Measurements from ENCODE around the gene KLK12. TPM values are rescaled to one million over a fixed set of nuclear protein-coding genes. Genes with fewer than 3 reads are reported as not detected.

Gene KLK12, protein sequence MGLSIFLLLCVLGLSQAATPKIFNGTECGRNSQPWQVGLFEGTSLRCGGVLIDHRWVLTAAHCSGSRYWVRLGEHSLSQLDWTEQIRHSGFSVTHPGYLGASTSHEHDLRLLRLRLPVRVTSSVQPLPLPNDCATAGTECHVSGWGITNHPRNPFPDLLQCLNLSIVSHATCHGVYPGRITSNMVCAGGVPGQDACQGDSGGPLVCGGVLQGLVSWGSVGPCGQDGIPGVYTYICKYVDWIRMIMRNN
- not detected for polyA plus RNA-seq (2013, experiment 1 of 2; ENCODE audit: insufficient read length)
- not detected for polyA plus RNA-seq (2013, experiment 2 of 2; ENCODE audit: insufficient read length)

DNA sequence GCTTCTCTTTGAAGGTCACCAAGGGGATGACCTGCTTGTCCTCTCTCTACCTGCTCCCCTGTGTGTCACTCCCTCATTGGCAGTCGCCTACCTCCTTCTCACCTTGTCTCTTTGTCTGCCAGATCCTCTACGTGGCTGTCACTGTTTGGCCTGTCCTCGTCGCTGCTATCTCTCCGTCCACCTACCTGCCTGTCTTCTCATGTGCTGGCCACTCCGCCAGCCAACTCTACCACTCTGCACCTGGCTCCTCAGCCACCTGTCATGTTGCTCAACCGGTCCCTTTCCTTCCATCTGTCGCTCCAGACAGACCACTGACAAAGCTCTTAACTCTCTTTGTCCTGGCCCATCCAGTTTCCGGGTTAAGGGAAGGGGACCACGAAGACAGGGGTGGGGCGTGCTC, at the start of gene KLK12:
Gene KLK12 (minus strand): TSS at position 299 of the 400 bp plus-strand sequence. CDS start 381 bp downstream, outside the sequence.
- no peak for DNase-seq

DNA sequence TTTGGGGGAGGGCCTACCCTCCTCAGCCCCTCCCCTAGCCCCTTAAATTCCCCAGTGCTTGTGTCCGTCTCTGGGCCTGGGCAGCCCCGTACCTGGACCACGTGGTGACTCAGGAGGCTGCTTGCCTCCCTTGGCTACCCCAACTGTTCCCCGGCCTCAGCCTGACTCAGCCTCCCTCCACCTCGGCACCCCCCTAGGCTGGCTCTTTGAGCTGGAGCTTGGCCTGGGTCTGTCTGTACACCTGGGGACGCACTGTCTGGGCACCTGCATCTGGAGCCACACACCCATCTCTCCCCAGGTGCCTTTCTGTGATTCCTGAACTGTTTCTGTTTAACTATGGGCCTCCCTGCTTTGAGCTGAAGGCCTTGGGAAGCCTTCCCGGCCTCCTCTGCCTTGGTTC, 49.7 kb upstream of the KLK12 start:
- DNase-seq, result no peak

DNA sequence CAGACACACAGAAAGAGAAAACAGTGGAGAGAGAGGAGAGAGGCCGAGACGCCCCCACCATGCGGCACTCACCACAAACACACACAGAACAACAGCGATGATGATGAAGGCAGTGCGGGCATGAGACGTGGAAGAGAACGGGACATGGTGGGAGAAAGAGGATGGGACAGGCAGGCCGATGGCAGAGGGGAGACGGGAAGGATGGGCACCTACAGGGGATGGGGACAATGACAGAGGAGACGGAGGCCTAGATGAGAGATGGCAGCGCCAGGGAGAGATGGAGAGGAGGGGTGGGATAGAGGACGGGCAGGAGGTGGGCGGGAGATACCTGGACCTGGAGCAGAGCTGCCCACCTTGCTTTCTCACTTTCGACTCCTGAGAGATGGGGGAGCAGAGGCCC, 49.0 kb upstream of the KLK12 start:
- DNase-seq, result no peak

DNA sequence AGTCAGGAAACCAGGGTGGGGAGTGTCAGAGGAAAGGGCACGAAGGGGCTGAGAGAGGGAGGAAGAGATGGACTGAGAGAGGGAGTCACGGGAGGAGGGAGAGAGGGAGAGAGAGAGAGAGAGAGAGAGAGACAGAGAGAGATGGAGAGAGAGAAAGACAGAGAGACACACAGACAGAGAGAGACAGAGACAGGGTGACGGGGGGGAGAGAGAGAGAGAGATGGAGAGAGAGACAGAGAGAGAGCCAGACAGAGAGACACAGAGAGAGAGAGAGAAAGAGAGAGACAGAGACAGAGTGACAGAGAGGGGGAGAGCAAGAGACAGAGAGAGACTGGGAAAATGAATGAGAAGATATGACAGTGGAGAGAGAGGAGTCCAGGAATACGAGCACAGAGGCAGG, 48.4 kb upstream of the KLK12 start:
- DNase-seq, result no peak

DNA sequence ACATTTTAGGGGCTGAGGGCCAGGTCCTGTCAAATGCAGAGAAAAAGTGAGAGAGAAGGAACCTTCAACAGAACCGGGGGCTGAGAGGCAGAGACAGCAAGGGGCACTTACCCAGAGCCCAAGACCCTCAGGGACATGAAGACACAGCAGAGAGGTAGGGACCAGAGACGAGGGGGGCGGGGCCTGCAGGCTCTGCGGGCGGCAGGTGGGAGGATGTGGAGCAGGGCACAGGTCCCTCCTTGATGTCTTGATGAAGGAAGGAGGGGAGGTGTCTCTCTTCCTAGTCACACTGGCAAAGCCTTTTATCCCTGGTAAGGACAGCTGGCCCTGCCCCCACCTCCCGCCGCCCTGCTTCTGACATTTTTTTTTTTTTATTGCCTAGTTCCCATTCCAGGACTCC, 47.8 kb upstream of the KLK12 start, which contains the start of gene KLK14:
Gene KLK14 (minus strand): TSS at position 277 of the 400 bp plus-strand sequence. CDS start 273 bp downstream, at position 4.
- DNase-seq, result no peak

DNA sequence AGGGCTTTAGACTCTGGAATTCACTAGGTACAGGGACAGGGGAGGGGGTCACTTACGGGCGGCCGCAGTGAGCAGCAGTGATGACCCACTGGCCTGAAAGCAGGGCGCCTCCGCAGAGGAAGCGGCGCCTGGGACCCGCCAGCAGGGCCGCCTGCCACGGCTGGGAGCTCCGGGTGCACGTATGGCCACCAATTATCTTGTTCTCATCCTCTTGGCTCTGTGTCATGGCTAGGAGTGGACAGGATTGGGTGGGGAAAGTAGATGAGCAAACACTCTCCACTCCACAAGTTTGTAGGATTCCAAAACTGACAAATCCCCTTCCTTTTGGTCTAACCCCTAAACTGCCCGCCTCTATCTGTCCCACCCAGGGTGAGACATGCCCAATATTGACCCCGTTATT, 46.7 kb upstream of the KLK12 start:
- no peak for DNase-seq

DNA sequence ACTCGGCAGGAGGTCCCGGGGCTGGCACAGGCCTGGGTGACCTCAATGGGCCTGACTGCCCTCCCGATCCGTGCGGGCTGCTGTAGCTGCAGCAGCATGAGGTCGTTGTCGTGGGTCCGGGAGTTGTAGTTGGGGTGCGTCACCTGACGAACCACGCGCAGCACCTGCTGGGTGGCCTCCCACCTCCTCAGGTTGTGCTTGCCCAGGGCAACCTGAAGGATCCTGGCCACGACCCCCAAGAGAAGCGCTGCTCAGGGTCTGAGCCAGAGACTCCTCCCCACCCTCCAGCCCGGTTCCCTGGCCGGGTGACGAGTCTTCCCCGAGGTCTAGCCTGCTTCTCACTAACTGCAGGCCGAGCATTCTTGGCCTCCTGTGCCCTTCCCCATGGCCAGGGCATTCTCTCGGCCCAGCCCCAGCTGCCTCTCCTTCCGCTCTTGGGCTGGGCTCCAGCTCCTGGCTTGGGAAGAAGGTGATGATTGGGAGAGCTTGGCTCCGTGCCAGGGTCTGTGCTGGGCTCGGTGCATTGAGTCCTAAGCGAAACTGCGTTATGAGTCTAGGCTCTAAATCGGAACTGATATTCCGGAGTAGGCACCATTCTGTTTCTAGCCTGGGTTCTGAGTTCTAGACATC, 44.8 kb upstream of the KLK12 start:
- no peak for DNase-seq

DNA sequence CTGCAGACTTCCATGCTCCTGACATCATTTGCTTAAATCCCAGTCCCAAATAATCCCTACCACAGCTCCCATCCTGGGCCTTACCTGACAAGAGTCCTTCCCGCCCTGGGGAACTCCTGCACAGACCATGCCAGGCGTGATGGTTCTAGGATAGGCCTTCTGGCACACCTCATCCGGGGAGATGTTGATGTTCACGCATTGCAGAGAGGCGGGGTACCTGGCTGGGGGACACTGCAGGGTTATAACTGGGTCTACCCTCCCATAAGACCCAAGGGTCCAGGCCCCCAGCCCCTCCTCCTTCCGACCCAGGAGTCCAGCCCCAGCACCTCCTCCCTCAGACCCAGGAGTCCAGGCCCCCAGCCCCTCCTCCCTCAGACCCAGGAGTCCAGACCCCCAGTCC, 43.9 kb upstream of the KLK12 start:
- DNase-seq, result no peak

DNA sequence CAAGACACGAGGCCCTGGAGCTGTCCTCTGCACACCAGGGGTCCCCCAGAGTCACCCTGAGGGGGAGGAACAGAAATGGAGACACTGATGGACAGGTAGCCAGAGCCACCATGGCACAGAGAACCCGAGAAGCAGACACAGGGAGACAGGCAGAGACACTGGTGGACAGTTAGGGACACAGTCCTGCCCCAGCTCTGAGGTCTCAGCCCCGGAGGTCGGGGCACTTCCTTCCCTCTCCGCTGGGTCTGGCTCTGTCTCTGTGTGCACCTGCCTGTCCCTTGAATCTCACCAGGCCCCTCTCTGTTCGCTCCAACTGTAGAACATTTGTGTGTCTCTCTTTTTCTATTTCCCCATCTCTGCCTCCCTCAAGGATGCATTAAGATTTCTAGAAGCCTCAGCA, 43.3 kb upstream of the KLK12 start:
- DNase-seq, result no peak

DNA sequence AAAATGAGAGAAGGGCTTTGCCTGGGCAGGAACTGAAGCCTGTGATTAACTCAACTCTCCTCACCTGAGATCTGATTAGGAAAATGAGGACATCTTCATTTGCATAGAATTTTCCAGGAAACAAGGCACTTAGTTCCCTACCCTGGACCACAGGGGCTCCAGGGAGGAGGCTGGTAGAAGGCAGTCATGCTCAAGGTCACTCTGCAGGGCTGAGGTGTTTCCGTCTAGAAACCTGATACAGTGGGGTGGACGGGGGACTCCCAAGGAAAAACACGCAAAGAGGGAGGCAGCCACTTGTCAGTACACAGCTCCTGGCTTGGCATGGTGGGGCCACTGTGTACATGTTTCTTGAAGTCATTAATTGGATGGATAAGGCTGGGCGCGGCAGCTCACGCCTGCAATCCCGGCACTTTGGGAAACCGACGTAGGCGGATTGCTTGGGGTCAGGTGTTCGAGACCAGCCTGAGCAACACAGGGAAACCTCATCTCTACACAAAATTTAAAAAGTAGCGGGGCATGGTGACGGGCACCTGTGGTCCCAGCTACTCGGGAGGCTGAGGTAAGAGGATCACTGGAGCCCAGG, 41.9 kb upstream of the KLK12 start:
- DNase-seq, result no peak

DNA sequence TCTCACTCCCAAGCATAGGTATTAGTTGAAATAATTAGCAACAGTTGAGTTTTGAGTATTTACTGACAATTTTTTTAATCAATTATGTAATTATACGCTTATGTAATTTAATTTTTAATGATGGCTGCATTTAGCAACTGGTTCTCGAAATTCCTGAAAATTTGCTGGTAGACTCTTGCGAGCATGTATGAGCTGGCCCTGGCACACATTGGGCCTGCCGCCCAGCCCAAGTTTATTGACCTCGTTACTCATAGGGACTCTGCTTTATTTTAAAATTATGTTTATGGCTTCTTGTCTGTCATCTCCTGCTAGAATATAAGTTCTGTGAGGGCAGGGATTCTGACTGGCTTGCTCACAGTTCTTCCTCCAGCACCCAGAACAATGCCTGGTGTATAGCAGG, 41.2 kb upstream of the KLK12 start:
- no peak for DNase-seq

DNA sequence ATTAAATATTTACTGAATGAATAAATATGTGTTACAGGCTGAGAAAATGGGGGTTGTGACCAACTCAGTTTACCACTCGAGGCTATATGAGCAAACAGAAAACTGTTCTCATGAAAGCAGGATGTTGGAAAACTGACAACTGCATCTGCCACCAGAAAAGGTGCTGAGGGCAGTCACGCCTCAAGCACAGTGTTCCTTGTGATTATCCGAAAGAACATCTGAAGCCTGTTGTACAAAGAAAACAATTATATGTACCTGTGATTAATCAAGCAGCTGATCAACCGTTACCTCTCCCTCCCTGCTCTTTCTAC, 36.2 kb upstream of the KLK12 start:
- DNase-seq, result no peak

DNA sequence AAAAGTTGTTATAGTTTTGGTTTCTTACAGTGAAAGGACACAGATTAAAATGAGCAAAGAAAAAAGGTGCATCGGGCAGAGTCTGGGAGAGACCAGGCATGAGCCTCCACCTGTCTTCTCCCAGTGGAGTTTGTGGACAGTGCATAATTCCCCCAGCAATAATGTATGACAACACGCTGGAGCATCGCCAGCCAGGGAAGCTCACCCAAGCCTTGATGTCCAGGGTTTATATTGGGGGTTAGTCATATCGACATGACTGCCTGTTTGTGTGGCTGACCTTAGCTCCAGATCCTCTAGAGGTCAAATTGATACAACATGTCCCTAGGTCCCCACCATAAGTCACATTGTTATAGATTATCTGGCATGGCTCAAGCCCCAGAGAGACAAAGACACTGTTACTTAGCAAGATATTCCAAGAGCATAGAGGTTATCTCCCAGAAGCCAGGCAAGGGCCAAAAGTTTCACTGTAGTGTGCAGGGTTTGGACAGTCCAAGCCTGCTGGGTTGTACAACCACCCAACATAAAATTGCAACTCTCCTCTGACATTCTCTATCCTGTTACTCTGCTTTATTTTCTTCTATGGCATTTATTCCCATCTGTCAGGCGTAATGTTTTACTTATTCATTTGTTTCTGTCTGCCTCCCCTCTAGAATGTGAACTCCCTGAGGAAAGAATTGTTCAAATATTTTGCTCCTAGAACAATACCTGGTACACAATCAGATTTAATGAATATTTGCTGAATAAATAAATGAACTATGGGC, 35.7 kb upstream of the KLK12 start:
- DNase-seq, result no peak

DNA sequence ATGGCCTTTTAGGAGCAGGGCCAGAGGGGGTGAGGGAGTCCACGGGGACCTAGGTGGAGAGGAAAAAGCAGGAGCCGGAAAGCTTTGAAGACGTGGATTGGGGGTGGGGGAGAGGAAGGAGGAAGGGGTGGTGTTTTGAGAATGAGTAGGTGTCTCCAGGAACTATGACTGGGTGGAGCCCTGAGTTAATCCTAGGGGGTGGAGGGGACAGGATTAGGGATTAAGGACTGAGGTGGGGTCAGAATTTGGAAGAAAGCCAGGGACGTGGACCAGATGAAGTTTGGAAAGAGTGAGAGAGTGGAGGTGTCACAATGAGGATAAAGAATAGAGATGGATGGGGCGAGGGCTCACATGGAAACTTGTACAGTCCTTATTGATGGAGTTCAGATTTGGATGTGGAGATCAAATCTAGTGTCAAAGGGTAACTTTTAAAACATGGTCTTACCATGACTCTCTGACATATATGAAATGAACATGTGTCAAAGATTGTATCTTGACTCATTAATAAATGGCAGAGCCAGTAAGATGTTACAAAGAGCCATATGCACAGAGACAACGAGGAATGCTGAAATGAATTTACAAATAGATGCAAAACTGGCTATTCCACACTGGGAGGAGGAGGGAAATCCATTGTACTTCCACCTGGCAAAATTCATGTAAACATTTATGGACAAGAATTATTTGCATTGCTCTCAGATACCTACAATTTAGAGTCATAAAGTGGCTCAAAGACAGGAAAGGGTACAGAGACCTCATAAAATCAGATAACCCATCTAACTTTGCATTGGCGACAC, 31.8 kb upstream of the KLK12 start:
- no peak for DNase-seq

DNA sequence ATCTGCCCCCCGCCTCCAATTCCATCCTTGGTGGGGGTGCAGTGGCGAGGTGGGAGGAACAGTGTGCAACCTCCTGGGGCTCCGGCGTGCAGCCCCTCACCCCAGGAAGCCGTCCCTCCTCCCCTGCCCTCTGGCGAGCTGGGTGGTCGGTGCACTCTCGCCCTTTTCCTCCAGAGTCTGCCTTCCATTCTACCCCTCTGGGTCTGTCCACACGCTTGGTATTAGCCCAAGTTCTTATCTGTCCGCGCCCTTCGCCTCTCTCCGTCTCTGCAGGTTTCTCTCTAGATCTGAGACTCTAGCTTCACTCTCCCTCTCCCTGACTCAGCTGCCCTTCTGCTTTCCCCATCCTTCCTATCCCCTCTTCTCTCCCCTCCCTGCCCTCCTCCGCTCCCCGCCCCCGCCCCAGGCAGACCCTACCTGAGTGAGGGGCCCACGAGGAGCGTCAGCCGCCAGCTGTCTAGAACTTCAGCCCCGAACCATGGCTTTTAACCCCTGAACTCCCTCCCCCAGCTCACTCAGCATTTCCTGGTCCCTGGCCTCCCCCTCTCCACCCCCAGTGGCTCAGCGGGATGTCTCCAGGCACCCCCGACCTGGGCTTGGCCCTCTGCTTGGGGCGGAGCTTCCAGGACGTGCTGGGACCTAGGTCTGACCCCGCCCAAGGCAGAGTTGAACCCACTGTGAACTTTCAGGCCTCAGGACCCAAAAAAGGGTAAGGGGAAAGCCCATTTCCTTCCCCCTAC, 30.6 kb upstream of the KLK12 start:
- DNase-seq, result no peak

DNA sequence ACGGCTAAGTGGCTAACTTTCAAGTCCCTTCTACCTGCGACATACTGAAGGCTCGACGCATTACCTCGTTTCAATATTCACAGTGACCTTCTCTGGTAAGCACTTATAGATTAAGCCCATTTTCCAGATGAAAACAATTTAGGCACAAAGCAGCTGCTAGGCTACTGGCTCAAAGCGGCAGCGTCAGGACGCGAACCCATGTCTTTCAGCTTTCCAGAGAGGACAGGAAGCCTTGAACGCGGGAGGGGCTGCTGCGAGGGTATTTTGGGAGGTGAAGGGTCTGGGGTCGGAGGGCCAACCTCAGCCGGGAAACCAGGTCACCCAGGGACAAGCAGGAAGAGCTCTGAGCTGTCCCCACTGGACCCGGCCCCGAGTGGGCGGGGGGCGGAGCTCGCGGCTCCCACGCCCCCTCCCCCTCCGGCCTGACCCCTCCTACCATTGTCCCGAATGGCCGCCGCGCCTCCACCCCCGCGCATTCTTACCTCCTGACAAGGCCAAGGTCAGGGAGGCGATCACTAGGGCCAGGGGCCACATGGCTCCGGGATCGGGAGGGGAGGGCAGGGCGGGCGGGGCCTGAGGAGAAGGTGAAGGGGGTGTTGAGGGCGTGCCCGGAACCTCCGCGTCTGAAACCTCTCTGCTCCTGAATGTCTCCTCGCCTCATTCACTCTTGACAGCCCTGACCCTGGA, 29.9 kb upstream of the KLK12 start, which contains the start of gene KLK13:
Gene KLK13 (minus strand): TSS at position 559 of the 687 bp plus-strand sequence. CDS start 25 bp downstream, at position 534.
- no peak for DNase-seq

DNA sequence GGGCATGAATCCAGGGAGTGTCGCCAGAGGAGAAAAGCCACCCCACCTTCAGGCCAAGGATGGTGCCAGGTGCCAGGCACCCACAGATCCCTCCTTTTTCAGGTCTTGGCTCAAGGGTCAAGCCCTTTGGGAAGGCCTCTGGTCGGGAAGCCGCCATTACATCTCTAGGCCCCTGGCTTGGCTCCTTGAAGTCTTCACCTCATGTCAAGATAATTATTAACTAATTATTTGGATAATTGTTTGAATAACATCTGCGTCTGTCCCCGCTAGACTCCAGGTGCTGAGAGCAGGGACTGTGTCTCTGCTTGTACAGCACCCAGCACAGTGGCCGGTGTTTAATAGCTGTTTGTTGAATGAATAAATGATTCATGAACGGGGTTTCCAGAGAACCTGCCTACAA, 28.9 kb upstream of the KLK12 start:
- no peak for DNase-seq

DNA sequence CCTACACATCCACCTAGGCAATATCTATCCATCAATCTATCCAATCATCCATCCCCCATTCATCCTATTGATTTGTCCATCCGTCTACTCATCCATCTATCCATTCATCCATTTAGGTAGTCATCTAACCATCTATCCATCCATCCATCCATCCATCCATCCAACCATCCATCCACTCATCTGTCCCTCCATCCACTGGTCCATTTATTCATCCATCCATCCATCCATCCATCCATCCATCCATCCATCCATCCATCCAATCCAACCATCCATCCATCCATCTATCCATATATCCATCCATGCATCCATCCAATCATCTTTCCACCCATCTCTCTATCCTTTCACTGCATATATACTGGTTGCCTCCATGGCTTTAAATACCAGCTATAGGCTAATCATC, 26.2 kb upstream of the KLK12 start:
- DNase-seq, result no peak

DNA sequence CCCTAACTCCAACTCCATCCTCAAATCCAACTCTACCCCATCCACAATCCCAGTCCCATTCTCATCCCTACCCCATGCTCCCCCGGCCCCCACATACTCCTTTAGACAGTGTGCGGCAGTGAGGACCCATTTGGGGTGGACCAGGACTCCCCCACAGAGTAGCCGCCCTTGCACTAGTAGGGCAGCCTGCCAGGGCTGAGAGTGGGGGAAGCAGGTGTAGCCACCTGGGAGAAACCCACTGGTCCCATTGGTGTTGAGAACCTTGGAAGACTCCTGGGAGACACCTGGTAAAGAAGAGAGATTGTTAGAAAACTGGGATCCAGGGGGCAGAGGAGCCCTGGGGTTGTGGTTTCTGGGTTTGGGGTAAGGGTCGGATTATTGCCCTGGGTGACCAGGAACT, 25.5 kb upstream of the KLK12 start:
- DNase-seq, result no peak

DNA sequence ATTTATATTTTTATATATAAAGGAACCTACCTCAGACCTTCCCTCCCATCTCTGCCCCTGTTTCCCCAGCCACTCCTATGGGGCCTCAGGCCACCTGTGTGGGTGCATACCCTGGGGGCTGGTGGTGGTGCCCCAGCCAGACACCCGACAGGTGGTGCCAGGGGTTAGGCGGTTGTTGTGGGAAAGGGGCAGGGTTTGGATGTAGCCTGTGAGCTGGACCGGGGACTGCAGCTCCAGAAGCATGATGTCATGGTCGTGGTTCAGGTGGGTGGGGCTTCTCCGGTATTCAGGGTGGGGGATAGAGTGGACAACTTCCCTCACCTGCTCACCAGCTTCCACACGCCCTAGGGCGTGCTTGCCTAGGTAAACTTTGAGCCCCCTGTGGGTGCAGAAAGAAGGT, 24.9 kb upstream of the KLK12 start:
- DNase-seq, result no peak

DNA sequence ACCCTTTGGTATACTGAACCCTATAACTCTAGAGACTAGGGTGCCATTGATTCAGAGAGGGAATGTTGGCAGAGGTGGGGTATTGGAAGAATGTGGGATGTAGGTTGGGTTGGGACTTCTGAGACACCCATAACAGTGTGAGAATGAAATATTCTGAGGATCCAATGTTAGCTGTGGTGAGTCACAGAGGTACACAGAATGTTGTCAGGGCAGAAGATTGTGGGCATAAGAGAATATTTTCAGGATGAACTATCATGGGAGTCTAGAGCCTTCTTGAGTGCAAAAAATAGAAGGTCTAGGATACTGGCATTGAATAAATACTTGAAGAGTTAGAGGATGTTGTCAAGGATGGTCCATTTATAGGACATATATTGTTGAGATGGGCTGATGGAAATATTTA, 21.1 kb upstream of the KLK12 start:
- DNase-seq, result no peak

All from fibroblast of skin of abdomen (primary cell).